Thoracic aorta (tissue), 2 donors: Measurements from ENCODE around the gene CLCN2. TPM values are rescaled to one million over a fixed set of nuclear protein-coding genes. Genes with fewer than 3 reads are reported as not detected.

Experiments
- ATAC-seq: fragments of 150-250 bp; one replicate; pipeline ENCODE4 v1.8.0; 2017; ENCODE audit warnings: low read depth; ENCODE audit not compliant: insufficient number of reproducible peaks, low FRiP score
- DNase-seq: peaks from one replicate; pipeline ENCODE4 v3.0.0-alpha.2; 2020; ENCODE audit warnings: low spot score
- H3K27ac ChIP-seq, 2 donors: fragments of 200-600 bp; sonication (generic); 1 replicate in 1 of 2; 2 replicates in 1 of 2; pipeline ENCODE4 v1.5.1; 2016; ENCODE audit warnings: mild to moderate bottlenecking in 2 of 2, moderate library complexity in 2 of 2
- H3K27me3 ChIP-seq: fragments of 200-600 bp; sonication (generic); replicated peaks from 2 replicates; pipeline ENCODE4 v1.6.0; 2016; ENCODE audit warnings: mild to moderate bottlenecking; ENCODE audit not compliant: insufficient read depth
- H3K36me3 ChIP-seq: fragments of 200-600 bp; sonication (generic); one replicate; pipeline ENCODE4 v1.5.1; 2016
- H3K4me1 ChIP-seq, 2 donors: fragments of 200-600 bp; sonication (generic); 1 replicate in 1 of 2; 2 replicates in 1 of 2; pipeline versions ENCODE4 v1.5.1 to v1.6.0; 2016; ENCODE audit warnings: low read depth in 2 of 2, mild to moderate bottlenecking in 1 of 2; ENCODE audit not compliant: control insufficient read depth in 1 of 2
- H3K4me3 ChIP-seq: fragments of 200-600 bp; sonication (generic); 2 replicates; pipeline ENCODE4 v1.5.1; 2016; ENCODE audit warnings: mild to moderate bottlenecking
- H3K9me3 ChIP-seq: fragments of 200-600 bp; sonication (generic); 2 replicates; pipeline ENCODE4 v1.5.1; 2016
- total RNA-seq, 2 donors: library from RNA; depleted of rRNA; stranded (reverse); fragments of >200 nt; gene quantifications; one replicate each; pipeline versions ENCODE4 v1.1.0 to v1.2.3, GENCODE V29; 2016
- TF ChIP-seq, protein P1 (sequence below): fragments of 200-600 bp; sonication (generic); IDR thresholded peaks from one replicate; pipeline ENCODE4 v1.5.1; 2019; ENCODE audit warnings: antibody characterized with exemption

CLCN2 gene
- total RNA-seq, 2 donors from 2014 or later: 4.3 to 8.0 TPM

DNA sequence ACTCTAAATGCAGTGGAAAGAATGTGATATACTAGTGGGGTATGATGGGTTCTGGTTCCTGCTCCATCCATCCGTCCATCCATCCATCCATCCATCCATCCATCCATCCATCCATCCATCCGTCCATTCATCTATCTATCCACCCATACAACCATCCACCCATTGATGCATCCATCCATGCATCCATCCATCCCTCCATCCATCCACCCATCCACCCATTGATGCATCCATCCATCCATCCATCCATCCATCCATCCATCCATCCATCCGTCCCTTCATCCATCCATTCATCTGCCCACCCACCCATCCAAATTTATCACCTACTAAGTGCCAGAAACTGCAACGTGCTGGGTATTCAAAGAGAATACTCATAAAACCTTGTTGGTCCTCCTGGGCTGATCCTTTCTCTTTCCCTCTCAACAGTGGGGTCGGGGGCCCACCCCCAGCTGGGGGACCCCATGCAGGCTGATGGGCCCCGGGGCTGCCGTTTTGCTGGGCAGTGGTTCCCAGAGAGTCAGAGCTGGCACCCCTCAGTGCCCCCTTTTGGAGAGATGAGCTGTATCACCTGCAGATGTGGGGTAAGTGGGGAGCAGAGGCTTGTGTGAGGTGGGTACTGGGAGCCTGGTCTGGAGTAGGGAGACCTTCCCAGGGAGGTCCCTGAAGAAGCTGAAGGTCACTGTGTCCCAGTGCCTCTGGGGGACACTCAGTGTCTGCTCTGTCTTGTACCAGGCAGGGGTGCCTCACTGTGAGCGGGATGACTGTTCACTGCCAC is 26.9 kb upstream of the CLCN2 start:
- Histone ChIP-seq H3K4me3 (no peak overlapping the region), H3K27ac (no peak overlapping the region), H3K9me3 (no peaks in the 10 kb centered on the region), H3K27me3 (no peaks in the 10 kb centered on the region), H3K36me3 (no peaks in the 10 kb centered on the region), H3K4me1 (no peaks in the 10 kb centered on the region)
- DNase-seq: no peak
- no peak for ATAC-seq
- TF ChIP-seq, protein P1, sequence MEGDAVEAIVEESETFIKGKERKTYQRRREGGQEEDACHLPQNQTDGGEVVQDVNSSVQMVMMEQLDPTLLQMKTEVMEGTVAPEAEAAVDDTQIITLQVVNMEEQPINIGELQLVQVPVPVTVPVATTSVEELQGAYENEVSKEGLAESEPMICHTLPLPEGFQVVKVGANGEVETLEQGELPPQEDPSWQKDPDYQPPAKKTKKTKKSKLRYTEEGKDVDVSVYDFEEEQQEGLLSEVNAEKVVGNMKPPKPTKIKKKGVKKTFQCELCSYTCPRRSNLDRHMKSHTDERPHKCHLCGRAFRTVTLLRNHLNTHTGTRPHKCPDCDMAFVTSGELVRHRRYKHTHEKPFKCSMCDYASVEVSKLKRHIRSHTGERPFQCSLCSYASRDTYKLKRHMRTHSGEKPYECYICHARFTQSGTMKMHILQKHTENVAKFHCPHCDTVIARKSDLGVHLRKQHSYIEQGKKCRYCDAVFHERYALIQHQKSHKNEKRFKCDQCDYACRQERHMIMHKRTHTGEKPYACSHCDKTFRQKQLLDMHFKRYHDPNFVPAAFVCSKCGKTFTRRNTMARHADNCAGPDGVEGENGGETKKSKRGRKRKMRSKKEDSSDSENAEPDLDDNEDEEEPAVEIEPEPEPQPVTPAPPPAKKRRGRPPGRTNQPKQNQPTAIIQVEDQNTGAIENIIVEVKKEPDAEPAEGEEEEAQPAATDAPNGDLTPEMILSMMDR: no peak

DNA sequence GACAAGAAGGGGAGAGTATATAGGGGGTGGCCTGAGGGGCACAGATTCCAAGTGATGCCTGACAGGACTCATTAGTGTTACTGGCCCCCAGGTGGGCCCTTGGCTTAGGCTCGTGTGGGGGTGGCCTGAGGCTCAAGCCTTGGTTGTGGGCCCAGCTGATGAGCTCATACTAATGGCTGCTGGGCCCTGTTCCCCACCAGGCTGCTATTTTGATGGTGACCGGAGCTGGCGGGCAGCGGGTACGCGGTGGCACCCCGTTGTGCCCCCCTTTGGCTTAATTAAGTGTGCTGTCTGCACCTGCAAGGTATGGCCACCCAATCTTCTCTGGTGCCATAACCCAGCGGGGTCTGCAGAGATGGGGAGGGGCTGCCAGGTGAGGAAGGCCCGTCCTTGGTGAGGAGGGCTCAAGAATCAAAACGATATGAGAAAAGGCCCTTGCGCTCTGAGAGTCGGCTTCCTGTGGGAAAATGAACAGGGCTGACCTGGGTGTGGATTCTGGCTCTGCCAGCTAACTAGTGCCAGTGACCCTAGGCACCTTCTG is 25.8 kb upstream of the CLCN2 start:
- H3K27ac ChIP-seq: no peak overlapping the region
- no peaks in the 10 kb centered on the region for H3K27me3 ChIP-seq
- no peak for ATAC-seq
- H3K36me3 ChIP-seq: no peaks in the 10 kb centered on the region
- H3K4me3 ChIP-seq: no peak overlapping the region
- no peak for DNase-seq
- TF ChIP-seq, protein P1: no peak
- H3K9me3 ChIP-seq: no peaks in the 10 kb centered on the region
- H3K4me1 ChIP-seq: no peaks in the 10 kb centered on the region

DNA sequence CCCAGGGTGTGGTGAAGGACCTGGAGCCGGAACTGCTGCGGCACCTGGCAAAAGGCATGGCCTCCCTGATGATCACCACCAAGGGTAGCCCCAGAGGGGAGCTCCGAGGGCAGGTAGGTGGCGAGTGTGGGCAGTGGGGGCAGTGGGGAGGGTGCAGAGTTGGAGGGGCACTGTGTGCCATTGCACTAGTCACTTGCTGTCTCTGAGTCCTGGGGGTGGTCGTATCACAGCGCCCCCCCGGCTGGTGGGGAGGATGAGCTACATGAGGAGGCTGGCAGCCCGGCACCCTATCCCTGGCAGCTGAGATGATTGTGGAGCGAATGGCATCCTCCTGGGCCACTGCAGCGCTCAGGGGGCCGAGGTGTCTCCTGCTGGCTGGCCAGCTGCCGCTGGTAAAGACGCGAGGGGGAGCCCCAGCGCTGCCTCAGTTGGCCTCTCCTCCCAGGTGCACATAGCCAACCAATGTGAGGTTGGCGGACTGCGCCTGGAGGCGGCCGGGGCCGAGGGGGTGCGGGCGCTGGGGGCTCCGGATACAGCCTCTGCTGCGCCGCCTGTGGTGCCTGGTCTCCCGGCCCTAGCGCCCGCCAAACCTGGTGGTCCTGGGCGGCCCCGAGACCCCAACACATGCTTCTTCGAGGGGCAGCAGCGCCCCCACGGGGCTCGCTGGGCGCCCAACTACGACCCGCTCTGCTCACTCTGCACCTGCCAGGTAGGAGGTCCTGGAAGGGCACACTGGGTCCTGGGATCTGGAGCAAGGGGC is 24.8 kb upstream of the CLCN2 start:
- H3K27ac ChIP-seq: no peak overlapping the region
- H3K4me3 ChIP-seq: no peak overlapping the region
- ATAC-seq (no peak), DNase-seq (no peak)
- TF ChIP-seq, protein P1: no peak
- peaks cover 0 to 5% of the 10 kb centered on the region in 2 donors for H3K4me1 ChIP-seq
- H3K9me3 ChIP-seq: no peaks in the 10 kb centered on the region
- H3K36me3 ChIP-seq: no peaks in the 10 kb centered on the region
- H3K27me3 ChIP-seq: no peaks in the 10 kb centered on the region

DNA sequence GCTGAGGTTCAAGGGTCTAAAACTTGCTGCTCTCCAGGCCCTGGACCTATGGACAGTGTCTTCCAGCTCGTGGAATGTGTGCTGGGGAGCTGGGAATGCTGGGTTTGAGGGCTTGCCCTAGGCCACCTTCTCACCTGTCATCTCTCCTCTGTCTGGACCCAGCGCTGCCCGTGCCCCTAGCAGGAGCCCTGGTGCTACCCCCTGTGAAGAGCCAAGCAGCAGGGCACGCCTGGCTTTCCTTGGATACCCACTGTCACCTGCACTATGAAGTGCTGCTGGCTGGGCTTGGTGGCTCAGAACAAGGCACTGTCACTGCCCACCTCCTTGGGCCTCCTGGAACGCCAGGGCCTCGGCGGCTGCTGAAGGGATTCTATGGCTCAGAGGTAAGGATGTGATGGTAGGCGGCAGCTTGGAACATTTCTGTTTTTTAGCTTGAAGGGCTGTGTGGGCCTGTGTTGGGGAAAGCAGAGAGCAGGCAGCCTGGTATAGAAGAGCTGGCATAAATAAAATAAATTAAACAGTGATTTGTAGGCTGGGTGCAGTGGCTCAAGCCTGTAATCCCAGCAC is 23.5 kb upstream of the CLCN2 start:
- Histone ChIP-seq H3K27me3 (no peaks in the 10 kb centered on the region), H3K4me1 (peaks cover 4 to 13% of the 10 kb centered on the region in 2 donors), H3K27ac (no peak overlapping the region), H3K9me3 (no peaks in the 10 kb centered on the region), H3K4me3 (no peak overlapping the region), H3K36me3 (no peaks in the 10 kb centered on the region)
- DNase-seq (no peak), ATAC-seq (no peak)
- TF ChIP-seq, protein P1: no peak

DNA sequence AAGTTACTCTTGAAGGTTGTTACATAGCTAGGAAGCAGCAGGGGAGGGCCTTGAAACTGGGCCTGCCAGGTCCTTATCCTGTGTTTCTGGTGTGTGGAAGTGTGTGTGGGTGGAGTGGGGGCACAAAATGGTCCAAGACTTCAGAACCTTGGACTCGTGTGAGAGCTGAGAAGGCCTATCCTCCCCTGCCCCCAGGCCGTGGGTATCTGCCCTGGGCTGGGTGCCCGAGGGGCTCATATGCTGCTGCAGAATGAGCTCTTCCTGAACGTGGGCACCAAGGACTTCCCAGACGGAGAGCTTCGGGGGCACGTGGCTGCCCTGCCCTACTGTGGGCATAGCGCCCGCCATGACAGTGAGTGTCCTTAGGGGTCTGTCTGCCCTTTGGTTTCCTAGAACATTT is 22.9 kb upstream of the CLCN2 start:
- TF ChIP-seq, protein P1: no peak
- Histone ChIP-seq H3K27me3 (no peaks in the 10 kb centered on the region), H3K27ac (no peak overlapping the region), H3K4me1 (peaks cover 4 to 13% of the 10 kb centered on the region in 2 donors), H3K4me3 (no peak overlapping the region), H3K9me3 (no peaks in the 10 kb centered on the region), H3K36me3 (no peaks in the 10 kb centered on the region)
- DNase-seq (no peak), ATAC-seq (no peak)
